Esophagus muscularis mucosa (tissue), 4 donors: ENCODE measurements around the gene ALDH1A3. TPM values are rescaled to one million over a fixed set of nuclear protein-coding genes. Genes with fewer than 3 reads are reported as not detected.

Experiments used
- DNase-seq: peaks from one replicate; pipeline ENCODE4 v3.0.0-alpha.2; 2017; ENCODE audit errors: extremely low spot score
- H3K27ac ChIP-seq, 4 donors: fragments of 200-600 bp; sonication (generic); replicated peaks in 1 of 4; 1 replicate in 3 of 4; 2 replicates in 1 of 4; pipeline ENCODE4 v1.5.1; 2016 to 2019; ENCODE audit warnings: mild to moderate bottlenecking in 1 of 4
- H3K27me3 ChIP-seq, 4 donors: fragments of 200-600 bp; sonication (generic); one replicate each; pipeline versions ENCODE4 v1.5.1 to v1.6.0; 2016 to 2019
- H3K36me3 ChIP-seq, 4 donors: fragments of 200-600 bp; sonication (generic); one replicate each; pipeline ENCODE4 v1.5.1; 2016 to 2019
- H3K4me1 ChIP-seq, 4 donors: fragments of 200-600 bp; sonication (generic); one replicate each; pipeline ENCODE4 v1.5.1; 2016 to 2019
- H3K4me3 ChIP-seq, 4 donors: fragments of 200-600 bp; sonication (generic); 1 replicate in 2 of 4; 2 replicates in 2 of 4; pipeline ENCODE4 v1.5.1; 2016 to 2019; ENCODE audit warnings: mild to moderate bottlenecking in 4 of 4, moderate library complexity in 1 of 4
- H3K9me3 ChIP-seq, 4 donors: fragments of 200-600 bp; sonication (generic); 1 replicate in 3 of 4; 2 replicates in 1 of 4; pipeline ENCODE4 v1.5.1; 2016 to 2019
- EP300 ChIP-seq: sonication (generic); formaldehyde crosslinking; IDR thresholded peaks from one replicate; pipeline ENCODE4 v1.6.1; 2017; ENCODE audit warnings: antibody characterized with exemption
- POLR2A ChIP-seq: fragments of 450-650 bp; IDR thresholded peaks from one replicate; pipeline ENCODE4 v1.6.1; 2017; ENCODE audit warnings: antibody characterized with exemption, moderate library complexity, mild to moderate bottlenecking, low read depth
- POLR2AphosphoS5 ChIP-seq, 2 donors: sonication (generic); formaldehyde crosslinking; IDR thresholded peaks; one replicate each; pipeline ENCODE4 v1.6.1; 2017; ENCODE audit warnings: antibody characterized with exemption in 2 of 2
- WGBS: methylation state at CpG from one replicate; pipeline ENCODE4 v1.1.5; 2018; 5-methylcytosine and 5-hydroxymethylcytosine counted together
- intact Hi-C: fragments of 100-400 bp; cut with DNase I; formaldehyde crosslinking; loops from one replicate; pipeline ENCODE4 v1.15.1; 2023
- total RNA-seq, 4 donors: library from RNA; depleted of rRNA; stranded (reverse); fragments of >200 nt; gene quantifications; one replicate each; pipeline versions ENCODE4 v1.1.0 to v1.2.1, GENCODE V29; 2016
- TF ChIP-seq, protein P1 (sequence below), 3 experiments: fragments of 200-600 bp in 2 of 3; fragments of 450-650 bp in 1 of 3; sonication (generic) in 2 of 3; IDR thresholded peaks; one replicate each; pipeline ENCODE4 v1.5.1; 2017 to 2019; ENCODE audit warnings: antibody characterized with exemption in 3 of 3, mild to moderate bottlenecking in 2 of 3, moderate library complexity in 1 of 3

ALDH1A3 gene
- total RNA-seq, 4 donors from 2014 or later = 36.7 to 131 (median 59.4) TPM

DNA sequence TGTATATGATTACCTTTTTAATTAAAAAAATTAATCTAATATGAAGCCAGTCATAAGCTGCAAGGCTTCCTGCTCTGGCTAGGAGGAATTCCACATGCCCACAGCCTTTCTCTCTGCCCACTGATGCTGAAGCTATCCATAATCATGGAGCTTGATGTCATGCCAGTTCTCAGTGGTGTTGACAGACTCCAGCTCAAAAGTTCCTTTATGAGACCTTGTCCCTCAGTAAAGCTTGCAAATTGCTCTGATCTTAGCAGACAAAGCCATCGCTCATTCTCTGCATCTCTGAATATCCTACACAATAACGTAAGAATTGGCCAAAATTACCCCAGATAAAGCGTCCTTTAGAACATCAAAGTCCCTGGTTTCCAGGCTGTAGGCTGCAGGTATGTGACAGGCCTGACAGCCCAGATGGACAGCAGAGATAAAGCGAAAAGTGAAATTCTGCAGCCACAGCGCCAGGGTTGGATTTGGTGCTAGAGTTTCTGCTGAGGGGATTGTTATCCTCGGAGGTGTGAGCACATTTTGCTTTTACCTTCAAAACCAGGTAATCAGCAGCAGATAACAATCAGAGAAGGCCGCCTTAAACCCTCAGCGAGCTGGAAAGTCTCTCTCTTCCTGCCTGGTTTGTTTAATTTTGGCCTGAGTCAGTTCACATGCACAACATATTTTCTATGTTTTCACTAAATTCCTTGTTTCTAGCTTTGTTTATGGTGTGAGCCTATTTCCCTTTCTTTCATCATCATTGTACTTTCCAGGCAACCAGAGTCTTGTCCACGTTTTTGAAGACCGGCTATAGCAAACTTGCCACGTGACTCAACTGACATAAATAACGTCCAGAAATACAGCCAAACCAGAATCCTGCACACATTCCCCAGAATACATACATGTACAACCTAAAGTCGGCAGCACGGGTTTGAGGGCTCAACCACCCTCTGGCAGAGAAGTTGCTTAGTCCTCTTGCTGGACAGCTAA is 36.6 kb upstream of the ALDH1A3 start:
- intact Hi-C loops = no loop called here
- DNase-seq = peak; percentile 31
- H3K4me3 ChIP-seq = no peak overlapping the region
- H3K36me3 ChIP-seq = no peaks in the 10 kb centered on the region
- no peaks in the 10 kb centered on the region for H3K9me3 ChIP-seq
- WGBS = 79% methylated on average over 14 of the region's 14 CpGs
- H3K27me3 ChIP-seq = peaks cover 0 to 15% (median 0%) of the 10 kb centered on the region in 4 donors
- H3K4me1 ChIP-seq = no peaks in the 10 kb centered on the region
- no peak overlapping the region for H3K27ac ChIP-seq
- TF ChIP-seq POLR2A = no peak
- TF ChIP-seq, protein P1, sequence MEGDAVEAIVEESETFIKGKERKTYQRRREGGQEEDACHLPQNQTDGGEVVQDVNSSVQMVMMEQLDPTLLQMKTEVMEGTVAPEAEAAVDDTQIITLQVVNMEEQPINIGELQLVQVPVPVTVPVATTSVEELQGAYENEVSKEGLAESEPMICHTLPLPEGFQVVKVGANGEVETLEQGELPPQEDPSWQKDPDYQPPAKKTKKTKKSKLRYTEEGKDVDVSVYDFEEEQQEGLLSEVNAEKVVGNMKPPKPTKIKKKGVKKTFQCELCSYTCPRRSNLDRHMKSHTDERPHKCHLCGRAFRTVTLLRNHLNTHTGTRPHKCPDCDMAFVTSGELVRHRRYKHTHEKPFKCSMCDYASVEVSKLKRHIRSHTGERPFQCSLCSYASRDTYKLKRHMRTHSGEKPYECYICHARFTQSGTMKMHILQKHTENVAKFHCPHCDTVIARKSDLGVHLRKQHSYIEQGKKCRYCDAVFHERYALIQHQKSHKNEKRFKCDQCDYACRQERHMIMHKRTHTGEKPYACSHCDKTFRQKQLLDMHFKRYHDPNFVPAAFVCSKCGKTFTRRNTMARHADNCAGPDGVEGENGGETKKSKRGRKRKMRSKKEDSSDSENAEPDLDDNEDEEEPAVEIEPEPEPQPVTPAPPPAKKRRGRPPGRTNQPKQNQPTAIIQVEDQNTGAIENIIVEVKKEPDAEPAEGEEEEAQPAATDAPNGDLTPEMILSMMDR (IDR thresholded peaks at IDR 0.05) = no peak
- no peak for TF ChIP-seq POLR2AphosphoS5 (IDR thresholded peaks at IDR 0.05)
- no peak for TF ChIP-seq EP300

- peak; percentile 90 for DNase-seq
- TF ChIP-seq EP300 = no peak
- no peak for TF ChIP-seq POLR2AphosphoS5 (IDR thresholded peaks at IDR 0.05)
- TF ChIP-seq, protein P1 (IDR thresholded peaks at IDR 0.05) = no peak
- TF ChIP-seq POLR2A = no peak
- peaks cover 0 to 5% (median 5%) of the 10 kb centered on the region in 4 donors for H3K4me1 ChIP-seq
- H3K4me3 ChIP-seq = no peak overlapping the region
- H3K36me3 ChIP-seq = no peaks in the 10 kb centered on the region
- 92% methylated on average over 8 of the region's 8 CpGs for WGBS
- H3K9me3 ChIP-seq = no peaks in the 10 kb centered on the region
- no peak overlapping the region for H3K27ac ChIP-seq
- H3K27me3 ChIP-seq = peaks cover 0 to 22% (median 0%) of the 10 kb centered on the region in 4 donors
- intact Hi-C loops = no loop called here
Measured at GRCh38 chr15:100844167-100844566, 35.5 kb upstream of the ALDH1A3 start.

DNA sequence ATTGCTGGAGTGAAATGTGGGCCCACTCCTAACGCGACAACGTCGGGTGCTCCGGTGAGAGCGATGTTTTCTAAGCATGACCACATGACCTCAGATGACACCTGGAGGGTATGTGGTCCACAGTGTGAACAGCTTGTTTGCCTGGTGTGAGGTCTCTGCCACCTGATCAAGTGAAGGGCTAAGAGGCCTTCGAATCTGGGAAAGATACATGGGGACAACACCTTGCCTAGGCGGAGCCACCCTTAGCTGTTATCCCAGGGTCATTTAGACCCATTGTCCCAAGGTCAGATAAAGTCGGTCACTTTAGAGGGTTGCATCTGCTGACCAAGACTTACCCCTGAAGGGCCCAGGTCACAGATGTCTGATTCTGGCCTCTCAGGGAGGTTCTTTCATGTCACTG is 34.9 kb upstream of the ALDH1A3 start:
- Histone ChIP-seq H3K27ac (no peak overlapping the region), H3K27me3 (peaks cover 0 to 29% (median 2%) of the 10 kb centered on the region in 4 donors), H3K9me3 (no peaks in the 10 kb centered on the region), H3K4me1 (peaks cover 5 to 11% (median 11%) of the 10 kb centered on the region in 4 donors), H3K4me3 (no peak overlapping the region), H3K36me3 (no peaks in the 10 kb centered on the region)
- TF ChIP-seq, protein P1 (IDR thresholded peaks at IDR 0.05) = no peak
- TF ChIP-seq EP300 (no peak), POLR2A (no peak), POLR2AphosphoS5 (IDR thresholded peaks at IDR 0.05) (no peak)
- DNase-seq = peak; percentile 80
- WGBS = 95% methylated on average over 9 of the region's 9 CpGs
- intact Hi-C loops = no loop called here

DNA sequence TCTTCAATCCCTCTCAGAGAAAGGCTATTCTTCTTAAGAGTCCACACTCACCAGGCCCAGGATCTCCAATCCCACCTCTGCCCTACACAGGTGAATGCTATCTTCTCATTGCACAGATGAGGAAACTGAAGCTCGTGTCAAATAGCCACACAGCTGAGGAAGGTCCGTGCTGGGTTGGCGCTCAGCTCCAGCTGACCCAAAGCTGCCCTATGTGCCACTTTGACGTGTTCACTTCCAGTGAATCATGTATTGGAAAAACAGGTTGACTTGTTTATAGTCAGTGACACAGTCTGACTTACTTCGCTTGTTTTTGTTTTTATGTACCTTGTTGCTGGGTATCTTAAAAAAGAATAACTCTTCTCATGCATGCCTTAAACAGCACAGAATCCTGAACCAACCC is 32.4 kb upstream of the ALDH1A3 start:
- Histone ChIP-seq H3K4me1 (peaks cover 6 to 13% (median 13%) of the 10 kb centered on the region in 4 donors), H3K27ac (no peak overlapping the region), H3K27me3 (peaks cover 0 to 32% (median 3%) of the 10 kb centered on the region in 4 donors), H3K36me3 (no peaks in the 10 kb centered on the region), H3K9me3 (no peaks in the 10 kb centered on the region), H3K4me3 (no peak overlapping the region)
- intact Hi-C loops = no loop called here
- WGBS = 95% methylated on average over 5 of the region's 5 CpGs
- DNase-seq = no peak
- TF ChIP-seq EP300 = no peak
- TF ChIP-seq POLR2AphosphoS5 (IDR thresholded peaks at IDR 0.05) = no peak
- TF ChIP-seq, protein P1 (IDR thresholded peaks at IDR 0.05) = no peak
- TF ChIP-seq POLR2A = no peak
